Amygdala (tissue), 56 donors: ENCODE measurements around the gene CLSTN3.
"Not testable (repeated sequence)": the region's sequence is repeated elsewhere in the genome, so short reads cannot be mapped to it uniquely, and the experiment has no call there.

Experiments used
- DNase-seq, 56 donors: peaks; one replicate each; lab custom pipeline; 2025; lab: John Stamatoyannopoulos, UW

Gene CLSTN3

GRCh38 chr12:7102582-7102981 lies 27.6 kb upstream of the CLSTN3 start:
- DNase-seq, result no peak

GRCh38 chr12:7103837-7104584 lies 26.2 kb upstream of the CLSTN3 start:
- no peak for DNase-seq

GRCh38 chr12:7106082-7106481 lies 24.1 kb upstream of the CLSTN3 start:
- no peak for DNase-seq

- DNase-seq, result not testable (repeated sequence)
Measured at GRCh38 chr12:7107181-7107580, 23.0 kb upstream of the CLSTN3 start.

- DNase-seq, result no peak
Measured at GRCh38 chr12:7107636-7108002, 22.6 kb upstream of the CLSTN3 start.

GRCh38 chr12:7108003-7108795 lies 22.0 kb upstream of the CLSTN3 start:
- DNase-seq, result peak in 1 of 56 donors; percentile 27

GRCh38 chr12:7108796-7109571 lies 21.2 kb upstream of the CLSTN3 start, which contains the start of gene C1RL:
Gene C1RL (minus strand): TSS chr12:7109214. CDS start chr12:7109180, 34 bp downstream.
- DNase-seq, result peak in 49 of 56 donors; percentile 13 to 77 (median 50)

- DNase-seq, result no peak
Measured at GRCh38 chr12:7109572-7109920, 20.6 kb upstream of the CLSTN3 start.

- DNase-seq, result no peak
Measured at GRCh38 chr12:7110661-7111060, 19.5 kb upstream of the CLSTN3 start.

- DNase-seq, result no peak
Measured at GRCh38 chr12:7112041-7112440, 18.1 kb upstream of the CLSTN3 start.

GRCh38 chr12:7113389-7113871 lies 16.7 kb upstream of the CLSTN3 start:
- DNase-seq, result peak in 1 of 56 donors; percentile 45

GRCh38 chr12:7114008-7114407 lies 16.2 kb upstream of the CLSTN3 start:
- DNase-seq, result no peak

GRCh38 chr12:7114851-7115250 lies 15.3 kb upstream of the CLSTN3 start:
- DNase-seq, result no peak

GRCh38 chr12:7116196-7116595 lies 14.0 kb upstream of the CLSTN3 start:
- no peak for DNase-seq

GRCh38 chr12:7116916-7117315 lies 13.3 kb upstream of the CLSTN3 start:
- DNase-seq, result no peak

- no peak for DNase-seq
Measured at GRCh38 chr12:7117670-7118069, 12.5 kb upstream of the CLSTN3 start.

- DNase-seq, result no peak
Measured at GRCh38 chr12:7118881-7119280, 11.3 kb upstream of the CLSTN3 start.

GRCh38 chr12:7120166-7120565 lies 10.0 kb upstream of the CLSTN3 start:
- DNase-seq, result no peak

GRCh38 chr12:7121324-7121723 lies 8.8 kb upstream of the CLSTN3 start:
- no peak for DNase-seq

- DNase-seq, result no peak
Measured at GRCh38 chr12:7122811-7123769, 7.1 kb upstream of the CLSTN3 start.
